Naive thymus-derived CD4-positive, alpha-beta T cell (primary cell): Measurements from ENCODE around the gene ZNF786. TPM values are rescaled to one million over a fixed set of nuclear protein-coding genes. Genes with fewer than 3 reads are reported as not detected.

Source experiments
- ATAC-seq: fragments of 150-1000 bp; cut with Tn5 transposase; 2 replicates; pipeline ENCODE4 v1.10.0; 2021; ENCODE audit warnings: mild to moderate bottlenecking, moderate library complexity
- CTCF ChIA-PET: fragments of 350-600 bp; sonication (Branson Sonifier 250); formaldehyde crosslinking; loops from one replicate; lab custom pipeline; 2021; ENCODE audit warnings: antibody characterized with exemption; lab: Charles Lee
- POLR2A ChIA-PET: fragments of 350-600 bp; sonication (Branson Sonifier 250); formaldehyde crosslinking; loops from one replicate; lab custom pipeline; 2021; ENCODE audit warnings: antibody characterized with exemption, inconsistent platforms; lab: Charles Lee
- DNase-seq, 9 donors: peaks; one replicate each; pipeline versions ENCODE4 v3.0.0 to v3.0.0-alpha.2; 2020 to 2022; ENCODE audit warnings: mixed read lengths in 1 of 9
- H3K27ac ChIP-seq: one replicate; pipeline ENCODE4 v1.7.0; 2013; ENCODE audit warnings: mild to moderate bottlenecking, low read depth, low read length, moderate library complexity
- H3K27me3 ChIP-seq, 2 donors: one replicate each; pipeline ENCODE4 v1.7.0; 2013; ENCODE audit warnings: low read length in 2 of 2, mild to moderate bottlenecking in 2 of 2, moderate library complexity in 2 of 2; ENCODE audit not compliant: control insufficient read depth in 2 of 2, insufficient read depth in 2 of 2
- H3K36me3 ChIP-seq, 3 experiments: 1 replicate in 2 of 3; 2 replicates in 1 of 3; pipeline ENCODE4 v1.7.0; 2013; ENCODE audit warnings: low read length in 3 of 3, mild to moderate bottlenecking in 3 of 3, moderate library complexity in 1 of 3; ENCODE audit not compliant: insufficient read depth in 3 of 3, control insufficient read depth in 2 of 3
- H3K4me1 ChIP-seq, 2 donors: one replicate each; pipeline ENCODE4 v1.7.0; 2013; ENCODE audit warnings: low read length in 2 of 2, mild to moderate bottlenecking in 2 of 2, moderate library complexity in 1 of 2; ENCODE audit not compliant: control insufficient read depth in 2 of 2, insufficient read depth in 2 of 2
- H3K4me3 ChIP-seq: 2 replicates; pipeline ENCODE4 v1.7.0; 2013; ENCODE audit warnings: mild to moderate bottlenecking, low read length
- H3K9me3 ChIP-seq, 3 experiments: 1 replicate in 2 of 3; 2 replicates in 1 of 3; pipeline ENCODE4 v1.7.0; 2013; ENCODE audit warnings: low read length in 3 of 3; ENCODE audit not compliant: control insufficient read depth in 2 of 3
- H3K27ac Mint-ChIP-seq, 9 donors: one replicate each; pipeline ENCODE4 v1.8.0; 2020 to 2022; ENCODE audit warnings: mixed read lengths in 9 of 9, mild to moderate bottlenecking in 8 of 9, moderate library complexity in 5 of 9, inconsistent platforms in 2 of 9
- H3K27me3 Mint-ChIP-seq, 5 donors: one replicate each; pipeline ENCODE4 v1.8.0; 2021 to 2022; ENCODE audit warnings: mixed read lengths in 5 of 5, mild to moderate bottlenecking in 1 of 5
- H3K36me3 Mint-ChIP-seq, 5 donors: one replicate each; pipeline ENCODE4 v1.8.0; 2020 to 2022; ENCODE audit warnings: mixed read lengths in 5 of 5, mild to moderate bottlenecking in 3 of 5, inconsistent platforms in 1 of 5
- H3K4me1 Mint-ChIP-seq, 7 donors: one replicate each; pipeline ENCODE4 v1.8.0; 2020 to 2022; ENCODE audit warnings: mixed read lengths in 7 of 7, mild to moderate bottlenecking in 3 of 7, inconsistent platforms in 1 of 7
- H3K4me3 Mint-ChIP-seq, 10 donors: one replicate each; pipeline ENCODE4 v1.8.0; 2020 to 2022; ENCODE audit warnings: mild to moderate bottlenecking in 10 of 10, mixed read lengths in 10 of 10, moderate library complexity in 6 of 10, inconsistent platforms in 2 of 10
- H3K9me3 Mint-ChIP-seq, 11 donors: one replicate each; pipeline ENCODE4 v1.8.0; 2020 to 2022; ENCODE audit warnings: mixed read lengths in 11 of 11, mild to moderate bottlenecking in 4 of 11, inconsistent platforms in 1 of 11, moderate library complexity in 1 of 11
- intact Hi-C, 2 donors: fragments of 100-400 bp; cut with micrococcal nuclease; formaldehyde crosslinking; loops; one replicate each; pipeline ENCODE4 v1.15.1; 2023
- polyA plus RNA-seq, 2 donors: library from polyadenylated mRNA; unstranded; fragments of 300-500 nt; fragmentation: Illumina TruSeq; gene quantifications; one replicate each; pipeline ENCODE4 v1.2.3, GENCODE V29; 2021
- total RNA-seq, 6 experiments: library from RNA in 5 of 6; stranded (reverse) in 5 of 6; gene quantifications; 1 replicate in 5 of 6; 2 replicates in 1 of 6; pipeline ENCODE4 v1.2.3 and lab custom pipeline; 2021 to 2026

Gene ZNF786
- total and polyA plus RNA-seq, 7 experiments from 2014 or later, result 5.4 to 27.6 (median 10.0) TPM

DNA sequence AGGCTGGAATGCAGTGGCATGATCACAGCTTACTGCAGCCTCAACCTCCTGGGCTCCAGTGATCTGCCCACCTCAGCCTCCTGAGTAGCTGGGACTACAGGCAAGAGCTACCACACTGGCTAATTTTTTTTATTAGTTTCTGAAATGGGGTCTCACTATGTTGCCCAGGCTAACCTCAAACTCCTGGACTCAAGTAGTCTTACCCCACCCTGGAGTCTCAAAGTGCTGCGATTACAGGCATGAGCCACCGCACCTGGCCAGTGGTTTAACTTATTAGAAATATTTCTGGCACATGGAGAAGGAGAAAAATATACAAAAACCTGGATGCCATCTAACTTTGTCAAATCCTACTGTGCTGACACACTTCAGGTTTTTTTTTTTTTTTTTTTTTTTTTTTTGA, 15.2 kb downstream of the ZNF786 start:
- H3K9me3 ChIP-seq, result no peaks in the 10 kb centered on the region
- no peak overlapping the region for H3K27ac ChIP-seq
- peaks cover 0 to 30% (median 6%) of the 10 kb centered on the region in 3 experiments for H3K36me3 ChIP-seq
- H3K4me3 Mint-ChIP-seq, result no peak overlapping the region
- H3K4me1 Mint-ChIP-seq, result peaks cover 6 to 31% (median 13%) of the 10 kb centered on the region in 7 donors
- no peak for DNase-seq
- no peaks in the 10 kb centered on the region for H3K27me3 Mint-ChIP-seq
- intact Hi-C loops, result no loop called here
- ChIA-PET POLR2A (interaction anchor here (1.0 kb wide), 1 partner anchor 16 kb away, joined by 3 read pairs; the partner anchor contains the start of gene ZNF786), CTCF (no interaction called here)
- no peak overlapping the region for H3K4me3 ChIP-seq
- H3K27ac Mint-ChIP-seq, result peak overlapping the region in 3 of 9 donors; percentile 17 to 53 (median 52)
- no peaks in the 10 kb centered on the region for H3K27me3 ChIP-seq
- no peaks in the 10 kb centered on the region for H3K4me1 ChIP-seq
- H3K36me3 Mint-ChIP-seq, result peaks cover 6 to 48% (median 20%) of the 10 kb centered on the region in 5 donors
- no peak for ATAC-seq
- H3K9me3 Mint-ChIP-seq, result no peaks in the 10 kb centered on the region

DNA sequence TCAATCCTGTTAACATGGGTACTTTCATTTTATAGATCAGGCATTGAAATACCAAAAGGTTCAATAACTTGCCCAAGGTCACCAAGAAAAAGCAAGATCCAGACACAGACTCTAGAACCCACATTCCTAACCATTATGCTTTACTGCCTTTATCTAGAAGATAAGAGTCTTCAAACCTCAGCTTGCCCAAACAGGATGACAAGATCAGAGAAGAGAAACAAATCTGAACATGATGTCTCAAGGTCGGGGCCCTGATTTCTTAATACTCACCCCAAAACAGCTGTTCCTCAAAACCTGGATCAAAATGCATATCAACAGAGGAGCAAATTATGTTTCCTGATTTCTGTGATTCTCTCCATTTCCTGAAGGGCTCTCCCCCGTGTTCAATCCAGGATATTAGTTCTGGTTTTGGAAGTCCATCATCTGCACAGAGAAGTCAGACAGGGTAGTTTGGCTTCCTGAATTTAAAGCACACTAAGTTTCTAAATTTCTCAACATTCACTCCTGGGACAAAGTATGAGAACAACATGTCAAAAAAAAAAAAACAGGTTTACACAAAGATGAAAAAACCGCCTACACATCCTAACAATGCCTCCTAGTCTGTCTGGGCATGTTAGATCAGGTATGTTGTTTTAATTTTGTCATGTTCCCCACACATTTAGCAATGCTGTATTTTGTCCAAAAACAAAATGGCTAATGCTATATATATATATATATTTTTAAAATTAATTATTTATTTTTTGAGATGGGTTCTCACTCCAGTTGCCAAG, 16.2 kb downstream of the ZNF786 start:
- Mint-ChIP-seq H3K4me1 (peaks cover 5 to 29% (median 12%) of the 10 kb centered on the region in 7 donors), H3K9me3 (no peaks in the 10 kb centered on the region), H3K27ac (peak overlapping the region in 8 of 9 donors; percentile 38 to 76 (median 66)), H3K36me3 (peaks cover 6 to 45% (median 17%) of the 10 kb centered on the region in 5 donors), H3K27me3 (no peaks in the 10 kb centered on the region), H3K4me3 (no peak overlapping the region)
- no peak for DNase-seq
- Histone ChIP-seq H3K4me3 (no peak overlapping the region), H3K27me3 (no peaks in the 10 kb centered on the region), H3K4me1 (no peaks in the 10 kb centered on the region), H3K27ac (peak overlapping the region; percentile 28), H3K36me3 (peaks cover 0 to 34% (median 6%) of the 10 kb centered on the region in 3 experiments), H3K9me3 (no peaks in the 10 kb centered on the region)
- ChIA-PET POLR2A (interaction anchor here (1.0 kb wide), 1 partner anchor 17 kb away, joined by 3 read pairs; the partner anchor contains the start of gene ZNF786), CTCF (no interaction called here)
- intact Hi-C loops, result no loop called here
- ATAC-seq, result no peak

DNA sequence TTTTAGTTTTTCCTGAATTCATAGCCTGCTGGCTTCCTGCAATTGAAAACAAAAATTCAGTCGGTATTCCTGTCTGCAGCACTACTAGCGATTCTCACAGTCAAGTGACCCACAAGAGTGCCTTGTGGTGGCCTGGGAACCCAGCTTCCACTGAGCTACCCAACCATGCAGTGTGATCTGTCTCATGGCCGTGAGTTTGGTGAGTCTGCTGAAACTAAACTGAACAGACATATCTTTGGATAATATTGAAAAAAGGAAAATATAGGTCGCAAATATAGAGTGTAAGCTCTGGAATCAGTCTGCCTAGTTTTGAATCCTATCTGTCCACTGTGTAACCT, 18.1 kb downstream of the ZNF786 start:
- Mint-ChIP-seq H3K36me3 (peaks cover 6 to 41% (median 15%) of the 10 kb centered on the region in 5 donors), H3K9me3 (no peaks in the 10 kb centered on the region), H3K27me3 (no peaks in the 10 kb centered on the region), H3K4me3 (peak overlapping the region in 3 of 10 donors; percentile 8 to 50 (median 16)), H3K4me1 (peaks cover 8 to 34% (median 17%) of the 10 kb centered on the region in 7 donors), H3K27ac (peak overlapping the region in 4 of 9 donors; percentile 21 to 81 (median 69))
- Histone ChIP-seq H3K9me3 (no peaks in the 10 kb centered on the region), H3K27ac (peak overlapping the region; percentile 58), H3K27me3 (no peaks in the 10 kb centered on the region), H3K36me3 (peaks cover 0 to 41% (median 6%) of the 10 kb centered on the region in 3 experiments), H3K4me3 (no peak overlapping the region), H3K4me1 (no peaks in the 10 kb centered on the region)
- CTCF ChIA-PET, result interaction anchor here (0.6 kb wide), 1 partner anchor 149 kb away, joined by 3 read pairs; no protein-coding TSS in a partner anchor
- intact Hi-C loops, result no loop called here
- ATAC-seq, result no peak
- DNase-seq, result no peak
- POLR2A ChIA-PET, result interaction anchor here (1.0 kb wide), 1 partner anchor 17 kb away, joined by 3 read pairs; no protein-coding TSS in a partner anchor

DNA sequence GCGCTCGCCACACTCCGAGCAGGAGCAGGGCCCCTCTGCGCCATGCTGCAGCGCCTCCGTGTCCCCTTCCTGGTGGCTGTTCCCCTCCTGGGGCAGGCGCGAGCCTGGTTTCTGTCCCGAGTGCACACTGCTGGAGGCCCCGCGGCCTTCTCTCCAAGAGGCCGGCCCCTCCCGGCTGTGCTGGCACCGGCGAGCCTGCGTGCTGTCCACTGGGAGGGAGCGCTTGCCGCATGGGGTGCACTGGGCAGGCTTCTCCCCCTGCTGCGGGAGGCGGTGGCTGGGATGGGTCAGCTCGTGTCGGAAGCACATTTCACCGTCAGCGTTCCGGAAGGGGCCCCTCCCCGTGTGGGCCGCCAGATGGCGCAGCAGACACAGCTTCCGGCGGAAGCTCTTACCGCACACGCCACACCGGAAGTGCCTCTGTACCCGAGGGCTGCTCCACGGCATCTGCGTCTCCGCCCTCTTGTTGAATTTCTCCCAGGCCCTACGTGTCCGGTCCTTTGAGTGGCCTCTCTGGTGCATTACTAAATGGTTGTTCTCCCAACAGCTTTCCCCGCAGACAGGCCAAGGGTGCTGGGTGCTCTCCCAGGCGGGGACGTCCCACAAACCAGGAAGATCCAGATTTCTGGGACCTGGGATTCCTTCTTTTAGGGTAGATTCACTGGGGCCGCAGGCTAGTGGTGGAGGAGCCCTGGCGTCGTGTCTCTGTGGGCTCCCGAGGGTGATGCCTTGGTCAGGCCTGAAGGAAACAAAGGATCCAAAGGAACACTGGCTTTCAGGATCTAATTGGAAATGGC, 18.7 kb downstream of the ZNF786 start:
- DNase-seq, result peak in 8 of 9 donors; percentile 31 to 57 (median 46)
- CTCF ChIA-PET, result interaction anchor here (0.6 kb wide), 1 partner anchor 148 kb away, joined by 3 read pairs; no protein-coding TSS in a partner anchor
- H3K4me1 ChIP-seq, result no peaks in the 10 kb centered on the region
- peaks cover 8 to 32% (median 15%) of the 10 kb centered on the region in 7 donors for H3K4me1 Mint-ChIP-seq
- peaks cover 0 to 42% (median 6%) of the 10 kb centered on the region in 3 experiments for H3K36me3 ChIP-seq
- no peaks in the 10 kb centered on the region for H3K27me3 ChIP-seq
- POLR2A ChIA-PET, result interaction anchor here (1.0 kb wide), 1 partner anchor 18 kb away, joined by 3 read pairs; no protein-coding TSS in a partner anchor
- no peaks in the 10 kb centered on the region for H3K9me3 ChIP-seq
- H3K27me3 Mint-ChIP-seq, result no peaks in the 10 kb centered on the region
- H3K27ac ChIP-seq, result peak overlapping the region; percentile 58
- H3K27ac Mint-ChIP-seq, result peak overlapping the region in 7 of 9 donors; percentile 25 to 81 (median 76)
- intact Hi-C loops, result loop anchor here in 1 of 2 donors (1.0 kb wide), 1 partner anchor 30 kb away; no protein-coding TSS in a partner anchor
- peaks cover 3 to 37% (median 12%) of the 10 kb centered on the region in 5 donors for H3K36me3 Mint-ChIP-seq
- no peaks in the 10 kb centered on the region for H3K9me3 Mint-ChIP-seq
- peak; percentile 90 for ATAC-seq
- no peak overlapping the region for H3K4me3 ChIP-seq
- H3K4me3 Mint-ChIP-seq, result peak overlapping the region in 5 of 10 donors; percentile 16 to 51 (median 35)

DNA sequence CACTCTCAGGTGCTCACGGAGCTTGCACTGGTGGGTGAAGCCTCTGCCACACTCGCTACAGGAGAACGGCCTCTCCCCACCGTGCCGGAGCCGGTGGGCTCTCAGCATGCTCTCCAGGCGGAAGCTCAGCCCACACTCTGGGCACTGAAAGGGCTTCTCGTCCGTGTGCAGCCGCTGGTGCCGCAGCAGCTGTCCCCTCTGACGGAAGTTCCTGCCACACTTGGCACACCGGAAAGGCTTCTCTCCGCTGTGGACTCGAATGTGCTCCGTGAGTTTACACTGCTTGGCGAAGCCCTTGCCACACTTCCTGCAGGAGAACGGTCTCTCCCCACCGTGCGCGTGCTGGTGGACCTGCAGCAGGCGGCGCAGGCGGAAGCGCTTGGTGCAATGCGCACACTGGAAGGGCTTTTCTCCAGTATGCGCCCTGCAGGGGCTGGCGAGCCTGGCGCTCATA, 19.3 kb downstream of the ZNF786 start:
- H3K36me3 Mint-ChIP-seq, result peaks cover 0 to 33% (median 9%) of the 10 kb centered on the region in 5 donors
- Histone ChIP-seq H3K4me1 (no peaks in the 10 kb centered on the region), H3K4me3 (no peak overlapping the region), H3K27me3 (no peaks in the 10 kb centered on the region), H3K27ac (no peak overlapping the region), H3K9me3 (no peaks in the 10 kb centered on the region), H3K36me3 (peaks cover 0 to 42% (median 6%) of the 10 kb centered on the region in 3 experiments)
- peaks cover 5 to 28% (median 11%) of the 10 kb centered on the region in 7 donors for H3K4me1 Mint-ChIP-seq
- no peak for DNase-seq
- ChIA-PET POLR2A (no interaction called here), CTCF (interaction anchor here (0.7 kb wide), 2 partner anchors 61 to 340 kb away, joined by 5 to 6 read pairs; no protein-coding TSS in a partner anchor)
- intact Hi-C loops, result loop anchor here in 1 of 2 donors (1.0 kb wide), 1 partner anchor 31 kb away; no protein-coding TSS in a partner anchor
- H3K27ac Mint-ChIP-seq, result no peak overlapping the region
- H3K9me3 Mint-ChIP-seq, result no peaks in the 10 kb centered on the region
- H3K4me3 Mint-ChIP-seq, result peak overlapping the region in 1 of 10 donors; percentile 32
- ATAC-seq, result peak; percentile 4
- no peaks in the 10 kb centered on the region for H3K27me3 Mint-ChIP-seq
